Stimulated activated CD8-positive, alpha-beta memory T cell treated with anti-CD3 and anti-CD28 coated beads, Interleukin-12 subunit alpha, Interleukin-12 subunit beta, amount 100 ng/mL, for 24 hours (primary cell): ENCODE measurements around the gene HECTD2.
"Not testable (repeated sequence)": the region's sequence is repeated elsewhere in the genome, so short reads cannot be mapped to it uniquely, and the experiment has no call there.

Source experiments
- DNase-seq: peaks from one replicate; pipeline ENCODE4 v3.0.0-alpha.2; 2020; ENCODE audit errors: extremely low read depth

Gene HECTD2

GRCh38 chr10:91537614-91538383 is 127.7 kb downstream of the HECTD2 start:
- DNase-seq = no peak

GRCh38 chr10:91539930-91540329 is 129.8 kb downstream of the HECTD2 start:
- no peak for DNase-seq

DNA sequence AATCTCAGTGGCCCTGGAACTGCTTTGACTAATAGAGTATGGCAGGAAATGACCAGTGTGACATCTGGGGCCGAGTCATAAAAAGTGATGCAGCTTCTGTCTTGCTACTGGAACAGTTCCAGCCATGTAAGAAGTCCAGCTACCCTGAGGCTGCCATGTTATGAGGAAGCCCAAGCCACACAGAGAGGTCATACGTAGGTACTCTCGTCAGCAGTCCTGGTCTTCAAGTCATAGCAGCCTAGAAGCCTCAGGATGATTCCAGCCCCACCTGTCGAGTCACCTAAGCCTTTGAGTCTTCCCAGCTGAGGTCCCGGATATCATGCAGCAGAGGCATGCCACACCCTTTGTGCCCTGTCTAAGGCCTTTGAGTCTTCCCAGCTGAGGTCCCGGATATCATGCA is 130.6 kb downstream of the HECTD2 start:
- no peak for DNase-seq

GRCh38 chr10:91541481-91541880 is 131.3 kb downstream of the HECTD2 start:
- no peak for DNase-seq

GRCh38 chr10:91545384-91545783 is 135.2 kb downstream of the HECTD2 start:
- no peak for DNase-seq

DNA sequence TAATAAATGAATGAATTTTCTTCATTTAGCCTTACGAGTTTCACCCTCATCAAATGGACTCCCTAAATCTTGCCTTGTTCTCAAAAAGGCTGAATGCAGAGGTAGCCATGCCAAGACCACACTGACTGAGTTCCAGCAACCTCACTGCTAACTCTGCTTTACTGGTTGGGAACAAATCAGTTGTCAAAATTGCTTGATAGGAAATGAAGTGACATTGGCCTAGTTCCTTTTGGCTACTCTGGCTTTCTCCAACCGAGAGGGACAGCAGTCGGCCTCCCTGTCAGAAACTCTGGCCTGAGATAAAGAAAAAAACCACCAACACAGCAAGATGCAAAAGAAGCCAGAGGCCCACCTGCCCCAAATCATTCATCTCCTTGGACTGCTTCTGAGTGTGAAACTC is 135.7 kb downstream of the HECTD2 start:
- no peak for DNase-seq

GRCh38 chr10:91549262-91549661 is 139.1 kb downstream of the HECTD2 start:
- DNase-seq = no peak

GRCh38 chr10:91550021-91550420 is 139.9 kb downstream of the HECTD2 start:
- DNase-seq = no peak

- no peak for DNase-seq
These were observed 141.7 kb downstream of the HECTD2 start for GRCh38 chr10:91551856-91552255.

DNA sequence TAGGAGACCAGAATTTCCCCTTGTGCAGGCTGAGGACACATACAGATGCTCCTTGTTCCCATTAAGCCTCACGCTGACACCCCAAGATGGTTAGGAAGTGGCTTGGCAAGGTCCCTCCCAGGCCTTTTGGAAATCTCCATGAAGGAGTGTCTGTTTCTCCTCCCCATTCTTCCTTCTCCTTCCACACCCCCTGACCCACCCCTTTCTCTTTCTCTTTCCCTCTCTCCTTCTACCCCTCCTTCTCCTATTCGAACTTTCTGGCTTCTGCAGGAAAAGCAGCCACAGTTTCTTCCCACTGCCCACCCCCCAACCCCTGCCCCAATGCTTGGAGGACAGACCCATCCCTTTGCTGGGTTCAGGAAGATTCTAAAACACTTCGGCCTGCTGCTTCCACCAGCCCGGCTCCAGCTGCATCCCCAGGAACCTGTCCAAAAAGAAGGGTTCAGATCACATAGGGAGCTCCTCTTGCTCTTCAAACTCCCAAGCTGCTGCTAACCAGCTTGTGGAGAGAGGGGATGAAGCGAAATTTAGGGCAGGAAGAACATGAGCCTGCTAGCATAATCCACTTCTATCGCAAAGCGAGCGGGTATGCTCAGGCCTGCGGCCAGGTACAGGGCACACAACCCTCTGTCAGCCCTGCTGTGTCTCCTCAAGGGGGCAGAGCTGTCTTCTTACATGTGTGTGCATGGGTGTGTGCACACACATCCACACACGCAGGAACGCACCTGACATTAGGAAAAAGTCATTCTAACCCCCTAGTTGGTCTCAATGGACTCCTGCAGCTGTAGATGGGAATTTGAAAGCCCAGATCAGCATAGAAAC is 142.3 kb downstream of the HECTD2 start:
- DNase-seq = no peak

GRCh38 chr10:91555455-91555854 is 145.3 kb downstream of the HECTD2 start:
- no peak for DNase-seq

DNA sequence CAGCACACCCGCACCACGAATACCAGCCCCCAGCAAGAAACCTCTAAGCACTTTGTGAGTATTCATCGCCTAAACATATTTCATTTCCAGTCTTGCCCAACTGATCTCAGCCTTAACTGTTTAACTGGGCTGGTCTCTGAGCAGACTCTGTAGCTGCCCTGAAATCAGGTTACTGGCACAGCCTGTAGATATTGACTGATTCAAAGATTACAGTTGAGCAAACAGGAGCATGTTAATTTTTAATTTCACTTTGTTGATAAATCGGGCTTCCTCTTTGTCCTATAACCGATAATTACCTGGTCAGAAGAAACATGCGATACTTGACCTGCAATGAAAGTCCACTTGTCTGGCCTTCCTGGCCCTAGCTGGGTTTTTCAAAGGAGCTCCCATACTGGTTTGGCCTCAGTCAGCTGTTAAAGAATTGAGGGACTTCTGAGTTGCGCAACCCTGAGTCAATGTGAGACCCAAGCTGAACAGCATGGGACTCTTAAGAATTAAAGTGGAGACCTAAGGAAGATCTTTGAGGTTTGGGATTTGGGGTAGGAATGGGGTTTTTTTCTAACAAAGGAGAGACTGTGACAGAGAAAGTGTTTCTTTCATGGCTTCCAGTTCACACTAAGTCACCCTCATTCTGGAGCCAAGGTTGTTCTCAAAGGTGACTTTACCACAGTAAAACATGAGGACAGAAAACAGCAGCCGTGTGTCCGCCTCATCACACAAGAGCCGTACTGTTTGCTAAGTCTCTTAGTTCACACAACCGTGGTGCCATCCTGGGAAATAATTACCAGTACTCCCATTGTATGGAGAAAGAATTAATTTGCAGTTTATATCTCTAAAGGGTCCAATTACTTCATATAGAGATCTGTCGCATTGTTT is 146.8 kb downstream of the HECTD2 start:
- no peak for DNase-seq

DNA sequence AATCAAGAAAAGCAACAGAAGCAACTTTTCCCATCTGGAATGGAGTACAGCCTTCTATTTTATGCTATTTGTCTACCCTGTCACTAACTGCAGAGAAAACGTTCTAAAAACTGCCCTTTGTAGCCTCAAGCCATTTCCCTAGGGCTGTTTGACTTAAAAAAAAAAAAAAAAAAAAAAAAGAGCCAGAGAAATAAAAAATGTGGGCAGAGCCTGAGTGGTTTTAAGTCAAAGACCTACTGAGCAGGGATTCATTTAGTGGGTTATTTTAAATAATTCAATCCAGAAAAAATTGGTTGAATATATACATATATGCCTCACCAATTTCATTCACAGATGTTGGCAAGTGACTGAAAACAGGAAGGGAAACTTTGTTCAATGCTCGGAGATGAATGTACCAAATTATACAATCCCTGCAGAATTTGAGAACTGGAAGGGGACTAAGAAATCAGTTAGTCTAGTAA is 147.5 kb downstream of the HECTD2 start:
- DNase-seq = no peak

- no peak for DNase-seq
These were observed 148.3 kb downstream of the HECTD2 start for GRCh38 chr10:91558473-91558872.

DNA sequence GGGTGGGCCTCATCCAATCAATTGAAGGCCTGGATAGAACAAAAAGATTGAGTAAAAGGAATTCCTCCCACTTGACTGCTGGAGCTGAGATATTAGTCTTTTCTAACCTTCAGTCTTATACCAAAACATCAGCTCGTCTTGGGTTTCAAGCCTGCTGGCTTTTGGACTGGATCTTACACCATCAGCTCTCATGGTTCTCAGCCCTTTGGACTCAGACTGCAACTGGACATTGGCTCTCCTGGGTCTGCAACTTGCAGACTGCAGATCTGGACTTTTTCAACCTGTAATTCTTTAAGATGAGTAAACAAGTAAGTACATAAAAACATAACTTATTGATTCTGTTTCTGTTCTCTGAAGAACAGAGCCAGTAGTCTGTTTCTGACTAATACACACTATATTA is 149.0 kb downstream of the HECTD2 start:
- no peak for DNase-seq

- no peak for DNase-seq
These were observed 149.6 kb downstream of the HECTD2 start for GRCh38 chr10:91559750-91560149.

DNA sequence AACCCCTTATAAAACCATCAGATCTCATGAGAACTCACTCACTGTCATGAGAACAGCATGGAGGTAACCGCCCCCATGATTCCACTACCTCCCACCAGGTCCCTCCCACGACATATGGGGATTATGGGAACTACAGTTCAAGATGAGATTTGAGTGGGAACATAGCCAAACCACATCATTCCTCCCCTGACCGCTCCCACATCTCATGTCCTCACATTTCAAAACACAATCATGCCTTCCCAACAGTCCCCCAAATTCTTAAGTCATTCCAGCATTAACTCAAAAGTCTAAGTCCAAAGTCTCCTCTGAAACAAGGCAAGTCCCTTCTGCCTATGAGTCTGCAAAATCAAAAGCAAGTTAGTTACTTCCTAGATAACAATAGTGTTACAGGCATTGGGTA is 150.7 kb downstream of the HECTD2 start:
- DNase-seq = not testable (repeated sequence)

- no peak for DNase-seq
These were observed 152.9 kb downstream of the HECTD2 start for GRCh38 chr10:91562839-91563581.

DNA sequence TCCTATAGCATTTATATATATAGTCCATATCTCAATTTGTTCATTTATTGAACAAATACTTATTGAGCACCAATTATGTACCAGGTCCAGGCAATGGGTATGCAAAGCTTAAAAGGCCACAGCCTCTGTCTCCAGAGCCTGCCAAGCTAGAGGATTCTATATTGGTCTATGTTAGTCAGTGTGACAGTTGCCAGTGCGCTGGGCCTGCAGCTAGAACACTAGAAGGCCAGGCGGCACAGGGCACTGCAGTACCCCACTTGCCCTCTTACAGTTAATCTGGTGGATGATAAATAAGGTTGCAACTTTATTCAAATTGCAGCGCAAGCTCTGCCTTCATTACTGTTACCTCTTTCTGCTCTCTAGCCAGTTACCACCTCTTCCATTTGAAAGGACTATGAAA is 153.9 kb downstream of the HECTD2 start:
- DNase-seq = no peak
